CD8-positive, alpha-beta memory T cell (primary cell): ENCODE data around the gene A2M. TPM values are rescaled to one million over a fixed set of nuclear protein-coding genes. Genes with fewer than 3 reads are reported as not detected.

Experiments used
- CTCF ChIA-PET: fragments of 350-600 bp; sonication (Branson Sonifier 250); formaldehyde crosslinking; loops from one replicate; lab custom pipeline; 2021; ENCODE audit warnings: antibody characterized with exemption; lab: Charles Lee
- POLR2A ChIA-PET: fragments of 350-600 bp; sonication (Branson Sonifier 250); formaldehyde crosslinking; loops from one replicate; lab custom pipeline; 2021; ENCODE audit warnings: antibody characterized with exemption; lab: Charles Lee
- DNase-seq, 5 donors: peaks; one replicate each; pipeline versions ENCODE4 v3.0.0 to v3.0.0-alpha.2; 2020 to 2022; ENCODE audit warnings: mixed read lengths in 1 of 5
- H3K27ac ChIP-seq: one replicate; pipeline ENCODE4 v1.7.0; 2013; ENCODE audit warnings: low read depth, mild to moderate bottlenecking, low read length, moderate library complexity
- H3K27me3 ChIP-seq: 2 replicates; pipeline ENCODE4 v1.7.0; 2013; ENCODE audit warnings: low read length, mild to moderate bottlenecking; ENCODE audit not compliant: insufficient read depth, poor library complexity, severe bottlenecking
- H3K36me3 ChIP-seq: 2 replicates; pipeline ENCODE4 v1.7.0; 2013; ENCODE audit warnings: mild to moderate bottlenecking, low read length, moderate library complexity; ENCODE audit not compliant: insufficient read depth
- H3K4me1 ChIP-seq: 2 replicates; pipeline ENCODE4 v1.7.0; 2013; ENCODE audit warnings: mild to moderate bottlenecking, low read length, moderate library complexity; ENCODE audit not compliant: insufficient read depth
- H3K4me3 ChIP-seq: 2 replicates; pipeline ENCODE4 v1.7.0; 2013; ENCODE audit warnings: mild to moderate bottlenecking, low read length
- H3K9me3 ChIP-seq: 2 replicates; pipeline ENCODE4 v1.7.0; 2013; ENCODE audit warnings: mild to moderate bottlenecking, low read length
- H3K27ac Mint-ChIP-seq, 8 donors: one replicate each; pipeline ENCODE4 v1.8.0; 2020 to 2021; ENCODE audit warnings: mixed read lengths in 8 of 8, mild to moderate bottlenecking in 6 of 8, inconsistent platforms in 3 of 8, moderate library complexity in 3 of 8
- H3K27me3 Mint-ChIP-seq, 2 donors: one replicate each; pipeline ENCODE4 v1.8.0; 2020 to 2021; ENCODE audit warnings: mixed read lengths in 2 of 2, mild to moderate bottlenecking in 1 of 2, moderate library complexity in 1 of 2
- H3K36me3 Mint-ChIP-seq, 3 donors: one replicate each; pipeline ENCODE4 v1.8.0; 2020 to 2021; ENCODE audit warnings: mixed read lengths in 3 of 3, inconsistent platforms in 1 of 3, mild to moderate bottlenecking in 1 of 3
- H3K4me1 Mint-ChIP-seq, 3 donors: one replicate each; pipeline ENCODE4 v1.8.0; 2020 to 2021; ENCODE audit warnings: mixed read lengths in 3 of 3, inconsistent platforms in 1 of 3, mild to moderate bottlenecking in 1 of 3
- H3K4me3 Mint-ChIP-seq, 7 donors: one replicate each; pipeline ENCODE4 v1.8.0; 2020 to 2021; ENCODE audit warnings: mixed read lengths in 7 of 7, mild to moderate bottlenecking in 6 of 7, moderate library complexity in 4 of 7, inconsistent platforms in 2 of 7
- H3K9me3 Mint-ChIP-seq, 5 donors: one replicate each; pipeline ENCODE4 v1.8.0; 2020 to 2022; ENCODE audit warnings: mixed read lengths in 5 of 5, mild to moderate bottlenecking in 3 of 5, moderate library complexity in 2 of 5, inconsistent platforms in 1 of 5
- polyA plus RNA-seq: library from polyadenylated mRNA; unstranded; fragments of 300-500 nt; fragmentation: Illumina TruSeq; gene quantifications from one replicate; pipeline ENCODE4 v1.2.3, GENCODE V29; 2021
- total RNA-seq, 2 experiments: library from RNA; stranded (reverse); gene quantifications; one replicate each; pipeline ENCODE4 v1.2.3, GENCODE V29; 2021

Gene A2M
- total and polyA plus RNA-seq, 3 experiments from 2014 or later, result 1.4 to 2.2 (median 1.6) TPM

GRCh38 chr12:9109213-9109522 lies 6.6 kb downstream of the A2M start:
- H3K27me3 ChIP-seq, result no peaks in the 10 kb centered on the region
- ChIA-PET CTCF (interaction anchor here (1.5 kb wide), 1 partner anchor 12 kb away, joined by 4 read pairs; no protein-coding TSS in a partner anchor), POLR2A (no interaction called here)
- H3K36me3 Mint-ChIP-seq, result peaks cover 8 to 32% (median 10%) of the 10 kb centered on the region in 3 donors
- peaks cover 19 to 27% (median 24%) of the 10 kb centered on the region in 3 donors for H3K4me1 Mint-ChIP-seq
- no peaks in the 10 kb centered on the region for H3K9me3 Mint-ChIP-seq
- H3K4me3 Mint-ChIP-seq, result no peak overlapping the region
- no peaks in the 10 kb centered on the region for H3K9me3 ChIP-seq
- peak overlapping the region in 1 of 8 donors; percentile 30 for H3K27ac Mint-ChIP-seq
- no peaks in the 10 kb centered on the region for H3K36me3 ChIP-seq
- H3K4me1 ChIP-seq, result no peaks in the 10 kb centered on the region
- no peak overlapping the region for H3K27ac ChIP-seq
- no peak overlapping the region for H3K4me3 ChIP-seq
- H3K27me3 Mint-ChIP-seq, result no peaks in the 10 kb centered on the region
- DNase-seq, result no peak

- Mint-ChIP-seq H3K27me3 (no peaks in the 10 kb centered on the region), H3K4me3 (no peak overlapping the region), H3K4me1 (peaks cover 19 to 27% (median 24%) of the 10 kb centered on the region in 3 donors), H3K27ac (peak overlapping the region in 3 of 8 donors; percentile 30 to 54 (median 42)), H3K9me3 (no peaks in the 10 kb centered on the region), H3K36me3 (peaks cover 8 to 33% (median 10%) of the 10 kb centered on the region in 3 donors)
- no peak for DNase-seq
- Histone ChIP-seq H3K4me1 (no peaks in the 10 kb centered on the region), H3K9me3 (no peaks in the 10 kb centered on the region), H3K27me3 (no peaks in the 10 kb centered on the region), H3K36me3 (no peaks in the 10 kb centered on the region), H3K27ac (no peak overlapping the region), H3K4me3 (no peak overlapping the region)
- ChIA-PET POLR2A (no interaction called here), CTCF (no interaction called here)
These were observed 7.1 kb downstream of the A2M start for GRCh38 chr12:9108504-9109212.

GRCh38 chr12:9107542-9107873 lies 8.2 kb downstream of the A2M start:
- Histone ChIP-seq H3K4me3 (no peak overlapping the region), H3K9me3 (no peaks in the 10 kb centered on the region), H3K27me3 (no peaks in the 10 kb centered on the region), H3K27ac (no peak overlapping the region), H3K36me3 (no peaks in the 10 kb centered on the region), H3K4me1 (no peaks in the 10 kb centered on the region)
- ChIA-PET POLR2A (no interaction called here), CTCF (no interaction called here)
- DNase-seq, result no peak
- H3K4me3 Mint-ChIP-seq, result peak overlapping the region in 1 of 7 donors; percentile 16
- H3K4me1 Mint-ChIP-seq, result peaks cover 18 to 23% (median 22%) of the 10 kb centered on the region in 3 donors
- no peak overlapping the region for H3K27ac Mint-ChIP-seq
- H3K27me3 Mint-ChIP-seq, result no peaks in the 10 kb centered on the region
- H3K36me3 Mint-ChIP-seq, result peaks cover 4 to 32% (median 7%) of the 10 kb centered on the region in 3 donors
- no peaks in the 10 kb centered on the region for H3K9me3 Mint-ChIP-seq

- peak overlapping the region in 2 of 7 donors; percentile 3 to 16 for H3K4me3 Mint-ChIP-seq
- no peaks in the 10 kb centered on the region for H3K27me3 ChIP-seq
- peaks cover 18 to 26% (median 19%) of the 10 kb centered on the region in 3 donors for H3K4me1 Mint-ChIP-seq
- H3K9me3 Mint-ChIP-seq, result no peaks in the 10 kb centered on the region
- H3K4me3 ChIP-seq, result no peak overlapping the region
- DNase-seq, result no peak
- no peaks in the 10 kb centered on the region for H3K27me3 Mint-ChIP-seq
- H3K4me1 ChIP-seq, result no peaks in the 10 kb centered on the region
- ChIA-PET CTCF (no interaction called here), POLR2A (no interaction called here)
- no peaks in the 10 kb centered on the region for H3K36me3 ChIP-seq
- peaks cover 4 to 32% (median 7%) of the 10 kb centered on the region in 3 donors for H3K36me3 Mint-ChIP-seq
- peak overlapping the region in 3 of 8 donors; percentile 27 to 79 (median 33) for H3K27ac Mint-ChIP-seq
- no peak overlapping the region for H3K27ac ChIP-seq
- H3K9me3 ChIP-seq, result no peaks in the 10 kb centered on the region
These were observed 8.8 kb downstream of the A2M start for GRCh38 chr12:9106610-9107541.

- peak overlapping the region in 1 of 8 donors; percentile 27 for H3K27ac Mint-ChIP-seq
These were observed 9.7 kb downstream of the A2M start for GRCh38 chr12:9106067-9106466.

GRCh38 chr12:9104767-9105423 lies 10.8 kb downstream of the A2M start:
- Mint-ChIP-seq H3K36me3 (peaks cover 5 to 38% (median 7%) of the 10 kb centered on the region in 3 donors), H3K4me3 (no peak overlapping the region), H3K27me3 (no peaks in the 10 kb centered on the region), H3K9me3 (no peaks in the 10 kb centered on the region), H3K4me1 (peaks cover 18 to 27% (median 19%) of the 10 kb centered on the region in 3 donors), H3K27ac (peak overlapping the region in 1 of 8 donors; percentile 68)
- Histone ChIP-seq H3K9me3 (no peaks in the 10 kb centered on the region), H3K36me3 (no peaks in the 10 kb centered on the region), H3K4me1 (no peaks in the 10 kb centered on the region), H3K4me3 (no peak overlapping the region), H3K27ac (no peak overlapping the region), H3K27me3 (no peaks in the 10 kb centered on the region)
- ChIA-PET POLR2A (interaction anchor here (0.5 kb wide), 1 partner anchor 11 kb away, joined by 3 read pairs; the partner anchor contains the start of gene A2M), CTCF (interaction anchor here (1.3 kb wide), 1 partner anchor 13 kb away, joined by 3 read pairs; no protein-coding TSS in a partner anchor)
- DNase-seq, result no peak

More at GRCh38 chr12:9106067-9106466, 9.7 kb downstream of the A2M start:
- DNase-seq, result no peak
- H3K9me3 Mint-ChIP-seq, result no peaks in the 10 kb centered on the region
- no peaks in the 10 kb centered on the region for H3K9me3 ChIP-seq
- H3K4me3 ChIP-seq, result no peak overlapping the region
- ChIA-PET CTCF (no interaction called here), POLR2A (no interaction called here)
- peaks cover 15 to 24% (median 17%) of the 10 kb centered on the region in 3 donors for H3K4me1 Mint-ChIP-seq
- no peaks in the 10 kb centered on the region for H3K27me3 ChIP-seq
- peaks cover 4 to 32% (median 5%) of the 10 kb centered on the region in 3 donors for H3K36me3 Mint-ChIP-seq
- no peaks in the 10 kb centered on the region for H3K27me3 Mint-ChIP-seq
- no peaks in the 10 kb centered on the region for H3K4me1 ChIP-seq
- no peaks in the 10 kb centered on the region for H3K36me3 ChIP-seq
- H3K4me3 Mint-ChIP-seq, result no peak overlapping the region
- H3K27ac ChIP-seq, result no peak overlapping the region

GRCh38 chr12:9104087-9104486 lies 11.6 kb downstream of the A2M start:
- CTCF ChIA-PET, result interaction anchor here (1.3 kb wide), 1 partner anchor 13 kb away, joined by 3 read pairs; no protein-coding TSS in a partner anchor
- Histone ChIP-seq H3K9me3 (no peaks in the 10 kb centered on the region), H3K27me3 (no peaks in the 10 kb centered on the region), H3K27ac (no peak overlapping the region), H3K36me3 (peaks cover 3% of the 10 kb centered on the region), H3K4me3 (no peak overlapping the region), H3K4me1 (no peaks in the 10 kb centered on the region)
- Mint-ChIP-seq H3K27ac (peak overlapping the region in 1 of 8 donors; percentile 4), H3K9me3 (no peaks in the 10 kb centered on the region), H3K36me3 (peaks cover 7 to 43% (median 10%) of the 10 kb centered on the region in 3 donors), H3K27me3 (no peaks in the 10 kb centered on the region), H3K4me1 (peaks cover 16 to 27% (median 21%) of the 10 kb centered on the region in 3 donors), H3K4me3 (no peak overlapping the region)
- POLR2A ChIA-PET, result no interaction called here
- no peak for DNase-seq
